Measurements from ENCODE around the gene UBTF. TPM values are rescaled to one million over a fixed set of nuclear protein-coding genes. Genes with fewer than 3 reads are reported as not detected.
A peak's percentile ranks its signal among the peaks of the same experiment; 100 is the strongest.

The UBTF gene
- polyA plus RNA-seq, 2 of the 4 experiments (the other 2 are of a cell fraction) = 39.8 to 76.2 TPM

DNA sequence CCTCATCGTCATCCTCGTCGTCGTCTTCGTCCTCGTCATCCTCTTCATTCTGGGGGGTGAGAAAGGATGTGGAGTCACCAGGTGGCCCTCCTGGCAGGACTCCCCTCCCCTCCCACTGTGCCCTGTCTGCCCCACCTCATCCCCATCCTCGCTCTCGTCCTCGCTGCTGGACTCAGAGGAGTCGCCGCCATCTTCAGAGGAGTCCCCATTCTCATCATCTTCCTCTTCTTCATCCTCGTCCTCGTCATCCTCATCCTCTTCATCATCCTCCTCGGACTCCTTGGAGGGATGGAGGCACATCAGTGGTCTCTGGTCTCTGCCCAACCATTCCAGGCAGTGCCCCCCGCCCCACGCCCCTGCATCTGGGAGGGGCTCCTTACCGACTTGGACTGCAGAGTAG lies 12.2 kb downstream of the UBTF start:
- WGBS (ENCODE audit: missing lambda C conversion rate) = 94% methylated on average over 17 of the region's 17 CpGs
- peaks cover 47% of the 10 kb centered on the region for H3K4me1 ChIP-seq

DNA sequence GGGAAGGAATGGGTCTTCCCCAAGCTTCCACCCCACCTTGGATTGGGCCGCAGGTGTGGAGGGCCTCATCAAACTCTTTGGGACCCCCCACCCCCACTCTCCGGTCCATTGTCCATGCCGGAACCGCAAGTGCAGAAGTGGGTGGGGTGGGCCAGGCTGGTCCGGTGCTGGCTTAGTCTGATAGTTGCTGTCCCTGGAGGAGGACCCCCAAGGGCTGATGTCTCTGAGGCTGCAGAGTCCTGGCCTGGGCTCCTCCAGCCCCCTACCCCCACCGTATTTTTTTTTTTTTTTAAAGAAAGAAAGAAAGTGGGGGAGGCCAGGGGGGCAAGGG lies 12.7 kb downstream of the UBTF start:
- Histone ChIP-seq H3K4me1 (peaks cover 47% of the 10 kb centered on the region), H3K9me3 (no peaks in the 10 kb centered on the region), H3K4me2 (no peak overlapping the region), H3K4me3 (no peak overlapping the region), H3K27ac (no peak overlapping the region)
- FAIRE-seq (no peak), ATAC-seq (no peak), DNase-seq (ENCODE audit: low read depth in 1 of 2, low spot score in 1 of 2) (no peak)
- ChIA-PET CTCF (interaction anchor here (0.8 to 9.4 kb wide), 12 partner anchors 15 to 317 kb away, joined by 3 to 159 read pairs (median 4); partner anchors contain the start of genes FAM171A2, GRN, SLC25A39 and UBTF), POLR2A (interaction anchor here (1.3 to 3.0 kb wide), 2 partner anchors 15 to 126 kb away, joined by 3 to 10 read pairs; no protein-coding TSS in a partner anchor)
- WGBS (ENCODE audit: missing lambda C conversion rate) = 85% methylated on average over 6 of the region's 6 CpGs
- no peak for TF ChIP-seq SMC3 (IDR thresholded peaks at IDR 0.05)

More for the DNA sequence above, 12.2 kb downstream of the UBTF start:
- ATAC-seq (no peak), DNase-seq (ENCODE audit: low read depth in 1 of 2, low spot score in 1 of 2) (no peak), FAIRE-seq (no peak)
- ChIA-PET CTCF (interaction anchor here (0.6 to 9.4 kb wide), 10 partner anchors 14 to 316 kb away, joined by 3 to 159 read pairs (median 6); partner anchors contain the start of genes FAM171A2, GRN, SLC25A39 and UBTF), POLR2A (interaction anchor here (1.3 to 3.0 kb wide), 2 partner anchors 14 to 125 kb away, joined by 3 to 10 read pairs; no protein-coding TSS in a partner anchor)
- no peaks in the 10 kb centered on the region for H3K9me3 ChIP-seq
- H3K27ac ChIP-seq = no peak overlapping the region
- H3K4me2 ChIP-seq = no peak overlapping the region
- H3K4me3 ChIP-seq = no peak overlapping the region
- TF ChIP-seq KDM1A (IDR thresholded peaks at IDR 0.05; ENCODE audit: low read depth) (no peak), ZFP36 (IDR thresholded peaks at IDR 0.05; ENCODE audit: borderline replicate concordance, partially characterized antibody) (no peak), FOXS1 (CRISPR knock-in tag; IDR thresholded peaks at IDR 0.05) (no peak), ZC3H11A (IDR thresholded peaks at IDR 0.05) (no peak), TFCP2L1 (CRISPR knock-in tag; IDR thresholded peaks at IDR 0.05) (no peak)
- TF ChIP-seq, protein P1, sequence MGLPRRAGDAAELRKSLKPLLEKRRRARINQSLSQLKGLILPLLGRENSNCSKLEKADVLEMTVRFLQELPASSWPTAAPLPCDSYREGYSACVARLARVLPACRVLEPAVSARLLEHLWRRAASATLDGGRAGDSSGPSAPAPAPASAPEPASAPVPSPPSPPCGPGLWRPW (IDR thresholded peaks at IDR 0.05) = no peak

DNA sequence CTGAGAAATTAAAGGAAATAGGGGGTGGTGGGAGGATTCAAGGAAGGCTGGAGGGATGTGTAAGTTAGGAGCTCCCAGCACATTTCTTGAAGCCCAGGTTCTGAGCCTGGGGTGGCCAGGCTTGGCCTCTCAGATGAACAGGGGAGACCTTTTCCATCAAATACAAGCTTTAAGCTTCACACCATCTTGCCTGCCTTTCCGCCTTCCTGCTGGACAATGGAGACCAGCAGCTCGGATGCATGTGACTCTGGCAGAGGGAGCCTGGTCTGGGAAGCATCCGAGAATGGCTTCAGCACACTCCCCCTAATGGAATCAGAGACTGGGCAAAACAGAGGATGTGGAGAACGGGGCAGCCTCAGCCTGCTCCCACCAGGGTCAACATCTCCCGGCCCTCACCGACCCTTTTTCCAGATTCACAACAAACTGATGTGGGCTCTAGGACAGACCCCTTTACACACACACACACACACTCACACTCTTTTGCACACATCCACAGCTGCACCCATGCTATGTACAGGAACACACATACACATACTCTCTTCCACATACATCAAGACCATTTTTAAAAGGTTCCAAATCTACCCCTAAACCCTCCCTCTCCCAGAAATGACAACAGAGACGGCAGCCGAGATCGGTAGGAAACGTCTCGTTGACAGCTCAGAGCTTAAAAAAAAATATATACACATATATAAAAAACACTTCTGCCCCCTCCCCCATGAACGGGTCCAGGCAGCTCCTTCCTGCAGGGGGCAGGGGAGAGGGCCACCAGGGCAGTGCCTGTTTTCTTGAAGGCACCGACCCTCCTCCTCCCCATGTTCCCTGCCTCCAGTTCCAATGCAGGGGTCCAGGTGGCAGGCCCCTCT lies 13.3 kb downstream of the UBTF start:
- ATAC-seq (0 out of 6 replicates have a peak, but pooled peaks have one; percentile 9 to 22), FAIRE-seq (no peak), DNase-seq (ENCODE audit: low read depth in 1 of 2, low spot score in 1 of 2) (peak in 1 of 2 experiments; percentile 51)
- WGBS (ENCODE audit: missing lambda C conversion rate) = 73% methylated on average over 13 of the region's 13 CpGs
- no peak overlapping the region for H3K4me2 ChIP-seq
- no peak overlapping the region for H3K27ac ChIP-seq
- POLR2A ChIA-PET = interaction anchor here (3.0 kb wide), 1 partner anchor 16 kb away, joined by 10 read pairs; no protein-coding TSS in a partner anchor
- TF ChIP-seq, protein P2, sequence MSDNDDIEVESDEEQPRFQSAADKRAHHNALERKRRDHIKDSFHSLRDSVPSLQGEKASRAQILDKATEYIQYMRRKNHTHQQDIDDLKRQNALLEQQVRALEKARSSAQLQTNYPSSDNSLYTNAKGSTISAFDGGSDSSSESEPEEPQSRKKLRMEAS (IDR thresholded peaks at IDR 0.05) = no peak
- TF ChIP-seq POLR2AphosphoS2 (conservative IDR thresholded peaks at IDR 0.05; ENCODE audit: low read length) = peak; percentile 62; the same call in 1 of the 2 replicates
- no peak overlapping the region for H3K4me3 ChIP-seq
- no peaks in the 10 kb centered on the region for H3K9me3 ChIP-seq
- H3K4me1 ChIP-seq = peaks cover 47% of the 10 kb centered on the region
- CTCF ChIA-PET = interaction anchor here (0.8 to 9.4 kb wide), 13 partner anchors 9 to 317 kb away, joined by 3 to 159 read pairs (median 4); partner anchors contain the start of genes FAM171A2, GRN, SLC25A39 and UBTF

DNA sequence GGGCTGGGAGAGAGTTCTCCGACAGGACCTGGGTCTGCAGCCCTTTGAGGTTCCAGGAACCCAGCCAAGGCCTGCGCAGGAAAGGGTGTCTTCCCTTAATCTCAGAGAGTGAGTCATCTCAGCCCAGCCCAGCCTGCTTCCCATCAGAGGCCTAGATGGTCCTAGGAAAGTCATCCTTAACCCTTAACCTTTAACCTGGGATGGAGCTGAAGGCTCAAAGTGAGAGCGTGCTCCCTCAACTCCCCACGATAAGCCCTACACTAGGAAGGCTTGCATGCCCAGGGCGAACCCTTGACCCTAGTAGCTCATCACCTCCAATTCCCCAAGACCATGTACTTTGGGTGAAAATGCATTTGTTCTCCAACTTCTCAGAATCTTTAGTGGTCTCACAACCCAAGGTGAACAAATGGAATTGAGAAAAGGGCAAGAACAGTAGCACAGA lies 15.0 kb downstream of the UBTF start:
- FAIRE-seq (no peak), ATAC-seq (no peak), DNase-seq (ENCODE audit: low read depth in 1 of 2, low spot score in 1 of 2) (no peak)
- Histone ChIP-seq H3K4me1 (peaks cover 38% of the 10 kb centered on the region), H3K9me3 (no peaks in the 10 kb centered on the region), H3K27ac (peak overlapping the region in 1 of 2 experiments; percentile 18; a peak in 1 of 6 replicates), H3K4me3 (no peak overlapping the region), H3K4me2 (peak overlapping the region; percentile 21; the same call in 2 of the 3 replicates)
- ChIA-PET CTCF (interaction anchor here (0.8 to 5.2 kb wide), 14 partner anchors 7 to 147 kb away, joined by 3 to 68 read pairs (median 6); partner anchors contain the start of genes GRN and UBTF), POLR2A (interaction anchor here (1.5 kb wide), 1 partner anchor 18 kb away, joined by 6 read pairs; the partner anchor contains the start of gene TMUB2)
- TF ChIP-seq NR3C1 (IDR thresholded peaks at IDR 0.05) (no peak), POLR2AphosphoS2 (conservative IDR thresholded peaks at IDR 0.05; ENCODE audit: low read length) (peak; percentile 82; the same call in 1 of the 2 replicates)
- WGBS (ENCODE audit: missing lambda C conversion rate) = 59% methylated on average over 5 of the region's 5 CpGs

DNA sequence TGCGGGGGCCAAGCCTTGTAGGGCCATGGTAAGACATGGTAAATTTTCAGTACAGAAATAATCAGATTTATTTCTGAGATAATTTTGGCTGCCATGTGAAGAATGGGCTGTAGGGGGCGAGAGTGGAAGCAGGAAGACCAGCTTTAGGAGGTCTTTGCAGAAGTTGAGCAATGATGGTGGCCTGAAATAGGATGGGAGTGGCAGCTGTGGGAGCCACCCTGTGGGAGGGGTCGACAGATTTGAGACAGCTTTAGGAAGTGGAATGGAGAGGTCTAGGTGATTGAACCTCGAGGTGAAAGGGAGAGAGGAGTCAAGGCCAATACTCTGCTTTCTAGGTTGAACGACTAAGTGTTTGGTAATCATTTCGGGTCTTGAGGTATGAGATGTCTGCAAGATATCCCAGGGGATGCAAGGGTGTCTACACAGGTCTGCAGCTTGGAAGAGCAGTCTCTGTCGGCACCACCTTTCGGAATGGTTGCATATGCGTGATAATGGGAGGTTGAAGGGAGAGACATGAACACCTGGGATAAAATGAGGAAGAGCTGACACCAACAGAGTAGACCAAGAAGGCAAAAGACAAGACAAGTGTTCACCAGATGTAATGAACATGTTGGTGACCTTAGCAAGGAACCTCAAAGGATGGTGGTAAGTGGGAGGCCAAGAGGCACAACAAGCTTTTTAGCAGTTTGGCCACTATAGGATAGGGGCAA lies 15.6 kb downstream of the UBTF start:
- H3K4me2 ChIP-seq = peak overlapping the region; percentile 21; the same call in 2 of the 3 replicates
- POLR2A ChIA-PET = interaction anchor here (1.5 kb wide), 1 partner anchor 17 kb away, joined by 6 read pairs; the partner anchor contains the start of gene TMUB2
- CTCF ChIA-PET = interaction anchor here (0.6 to 5.2 kb wide), 18 partner anchors 8 to 147 kb away, joined by 3 to 68 read pairs (median 4); partner anchors contain the start of genes GRN and UBTF
- 57% methylated on average over 9 of the region's 9 CpGs for WGBS (ENCODE audit: missing lambda C conversion rate)
- no peak overlapping the region for H3K4me3 ChIP-seq
- ATAC-seq = no peak
- FAIRE-seq = no peak
- DNase-seq (ENCODE audit: low read depth in 1 of 2, low spot score in 1 of 2) = peak; percentile 64 to 76
- peaks cover 33% of the 10 kb centered on the region for H3K4me1 ChIP-seq
- H3K9me3 ChIP-seq = no peaks in the 10 kb centered on the region
- H3K27ac ChIP-seq = peak overlapping the region in 1 of 2 experiments; percentile 18; a peak in 1 of 6 replicates
- no peak for TF ChIP-seq KDM5A (IDR thresholded peaks at IDR 0.05)
- no peak for TF ChIP-seq RARB (CRISPR knock-in tag; IDR thresholded peaks at IDR 0.05)
- TF ChIP-seq RFX5 (IDR thresholded peaks at IDR 0.05) = no peak
- TF ChIP-seq, protein P3, sequence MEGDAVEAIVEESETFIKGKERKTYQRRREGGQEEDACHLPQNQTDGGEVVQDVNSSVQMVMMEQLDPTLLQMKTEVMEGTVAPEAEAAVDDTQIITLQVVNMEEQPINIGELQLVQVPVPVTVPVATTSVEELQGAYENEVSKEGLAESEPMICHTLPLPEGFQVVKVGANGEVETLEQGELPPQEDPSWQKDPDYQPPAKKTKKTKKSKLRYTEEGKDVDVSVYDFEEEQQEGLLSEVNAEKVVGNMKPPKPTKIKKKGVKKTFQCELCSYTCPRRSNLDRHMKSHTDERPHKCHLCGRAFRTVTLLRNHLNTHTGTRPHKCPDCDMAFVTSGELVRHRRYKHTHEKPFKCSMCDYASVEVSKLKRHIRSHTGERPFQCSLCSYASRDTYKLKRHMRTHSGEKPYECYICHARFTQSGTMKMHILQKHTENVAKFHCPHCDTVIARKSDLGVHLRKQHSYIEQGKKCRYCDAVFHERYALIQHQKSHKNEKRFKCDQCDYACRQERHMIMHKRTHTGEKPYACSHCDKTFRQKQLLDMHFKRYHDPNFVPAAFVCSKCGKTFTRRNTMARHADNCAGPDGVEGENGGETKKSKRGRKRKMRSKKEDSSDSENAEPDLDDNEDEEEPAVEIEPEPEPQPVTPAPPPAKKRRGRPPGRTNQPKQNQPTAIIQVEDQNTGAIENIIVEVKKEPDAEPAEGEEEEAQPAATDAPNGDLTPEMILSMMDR (IDR thresholded peaks at IDR 0.05) = peak; percentile 61
- TF ChIP-seq RAD21 (conservative IDR thresholded peaks at IDR 0.05 in 1 of 2, IDR thresholded peaks at IDR 0.05 in 1 of 2) = peak; percentile 27 to 50; a peak in 3 of 5 replicates
- no peak for TF ChIP-seq HOXB5 (CRISPR knock-in tag; IDR thresholded peaks at IDR 0.05)
- no peak for TF ChIP-seq NPAS2 (CRISPR knock-in tag; IDR thresholded peaks at IDR 0.05; ENCODE audit: borderline replicate concordance)
- TF ChIP-seq FOSB (CRISPR knock-in tag; IDR thresholded peaks at IDR 0.05) = no peak
- TF ChIP-seq FOSL2 (IDR thresholded peaks at IDR 0.05) = no peak
- no peak for TF ChIP-seq FOSL2 (CRISPR knock-in tag; IDR thresholded peaks at IDR 0.05)
- TF ChIP-seq SMC3 (IDR thresholded peaks at IDR 0.05) = no peak; the same call in 1 of the 3 replicates
- no peak for TF ChIP-seq ZSCAN20 (CRISPR knock-in tag; IDR thresholded peaks at IDR 0.05)
- no peak for TF ChIP-seq ZFP36 (IDR thresholded peaks at IDR 0.05; ENCODE audit: borderline replicate concordance, partially characterized antibody)
